ENCODE data around the gene TCF12.

Gene TCF12

DNA sequence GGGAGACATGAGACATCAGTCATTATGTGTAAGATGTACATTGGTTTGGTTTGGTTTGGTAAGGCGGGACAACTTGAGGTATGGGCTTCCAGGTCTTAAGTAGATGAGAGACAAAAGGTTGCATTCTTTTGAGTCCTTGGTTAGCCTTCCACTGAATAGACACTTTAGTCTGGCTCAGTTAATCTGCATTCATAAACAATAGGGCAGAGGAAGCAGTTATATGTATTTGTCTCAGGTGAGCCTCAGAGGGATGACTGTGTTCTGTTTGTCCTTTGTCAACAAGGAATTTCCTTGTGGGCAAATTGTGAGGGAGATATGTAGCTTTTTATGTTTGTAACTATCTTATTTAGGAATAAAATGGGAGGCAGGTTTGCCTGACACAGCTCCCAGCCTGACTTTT is 50.4 kb downstream of the TCF12 start:
- H3K4me3 ChIP-seq (replicated peaks; ENCODE audit: low read depth, low read length) = no peak overlapping the region
- TF ChIP-seq, protein P1, sequence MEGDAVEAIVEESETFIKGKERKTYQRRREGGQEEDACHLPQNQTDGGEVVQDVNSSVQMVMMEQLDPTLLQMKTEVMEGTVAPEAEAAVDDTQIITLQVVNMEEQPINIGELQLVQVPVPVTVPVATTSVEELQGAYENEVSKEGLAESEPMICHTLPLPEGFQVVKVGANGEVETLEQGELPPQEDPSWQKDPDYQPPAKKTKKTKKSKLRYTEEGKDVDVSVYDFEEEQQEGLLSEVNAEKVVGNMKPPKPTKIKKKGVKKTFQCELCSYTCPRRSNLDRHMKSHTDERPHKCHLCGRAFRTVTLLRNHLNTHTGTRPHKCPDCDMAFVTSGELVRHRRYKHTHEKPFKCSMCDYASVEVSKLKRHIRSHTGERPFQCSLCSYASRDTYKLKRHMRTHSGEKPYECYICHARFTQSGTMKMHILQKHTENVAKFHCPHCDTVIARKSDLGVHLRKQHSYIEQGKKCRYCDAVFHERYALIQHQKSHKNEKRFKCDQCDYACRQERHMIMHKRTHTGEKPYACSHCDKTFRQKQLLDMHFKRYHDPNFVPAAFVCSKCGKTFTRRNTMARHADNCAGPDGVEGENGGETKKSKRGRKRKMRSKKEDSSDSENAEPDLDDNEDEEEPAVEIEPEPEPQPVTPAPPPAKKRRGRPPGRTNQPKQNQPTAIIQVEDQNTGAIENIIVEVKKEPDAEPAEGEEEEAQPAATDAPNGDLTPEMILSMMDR (IDR thresholded peaks at IDR 0.05; ENCODE audit: low read depth, low read length, missing control alignments) = no peak
- no peak for DNase-seq (ENCODE audit: extremely low read depth, low read depth)

DNA sequence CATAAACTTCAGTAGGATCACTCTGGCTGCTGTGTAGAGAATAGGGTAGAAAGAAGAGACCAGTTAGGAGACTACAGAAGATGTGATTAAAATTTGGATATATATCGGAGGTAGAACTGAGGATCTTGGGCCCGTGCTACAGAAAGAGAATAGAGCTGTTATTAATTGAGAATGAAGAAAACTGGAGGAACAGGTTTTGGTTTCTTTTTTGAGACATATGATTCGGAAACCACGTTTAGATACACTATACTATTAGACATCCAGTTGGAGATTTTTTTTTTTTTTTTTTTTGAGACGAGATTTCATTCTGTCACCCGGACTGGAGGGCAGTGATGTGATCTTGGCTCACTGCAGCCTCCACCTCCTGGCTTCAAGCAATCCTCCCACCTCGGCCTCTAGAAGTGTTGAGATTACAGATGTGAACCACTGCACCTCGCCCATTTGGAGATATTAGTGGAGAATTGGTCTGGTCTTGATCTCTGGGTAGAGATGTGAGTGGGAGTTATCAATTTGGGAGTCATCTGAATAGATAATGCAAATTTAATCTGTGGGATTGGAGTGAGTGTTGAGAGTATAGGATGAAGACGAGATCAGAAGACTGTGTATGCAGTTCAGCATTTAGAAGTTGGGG is 50.9 kb downstream of the TCF12 start:
- DNase-seq (ENCODE audit: extremely low read depth, low read depth) = no peak
- TF ChIP-seq, protein P1 (IDR thresholded peaks at IDR 0.05; ENCODE audit: low read depth, low read length, missing control alignments) = no peak
- no peak overlapping the region for H3K4me3 ChIP-seq (replicated peaks; ENCODE audit: low read depth, low read length)

DNA sequence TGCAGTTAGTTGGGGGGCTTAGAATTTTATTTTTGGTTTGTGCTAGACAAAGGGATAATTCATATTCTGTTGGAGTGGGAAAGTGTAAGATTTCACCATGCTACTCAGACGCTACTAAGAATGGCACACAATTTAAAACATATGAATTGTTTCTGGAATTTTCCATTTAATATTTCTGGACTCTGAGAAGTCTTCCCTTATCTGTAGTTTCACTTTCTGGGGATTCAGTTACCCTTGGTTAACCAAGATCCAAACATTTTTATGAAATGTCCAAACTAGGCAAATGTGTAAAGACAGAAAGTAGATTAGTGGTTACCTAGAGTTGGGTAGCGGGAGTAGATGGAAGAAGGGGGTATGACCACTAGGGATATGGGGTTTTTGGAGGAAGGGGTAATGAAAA is 53.1 kb downstream of the TCF12 start:
- H3K4me3 ChIP-seq (replicated peaks; ENCODE audit: low read depth, low read length) = no peak overlapping the region
- DNase-seq (ENCODE audit: extremely low read depth, low read depth) = no peak
- TF ChIP-seq, protein P1 (IDR thresholded peaks at IDR 0.05; ENCODE audit: low read depth, low read length, missing control alignments) = no peak

DNA sequence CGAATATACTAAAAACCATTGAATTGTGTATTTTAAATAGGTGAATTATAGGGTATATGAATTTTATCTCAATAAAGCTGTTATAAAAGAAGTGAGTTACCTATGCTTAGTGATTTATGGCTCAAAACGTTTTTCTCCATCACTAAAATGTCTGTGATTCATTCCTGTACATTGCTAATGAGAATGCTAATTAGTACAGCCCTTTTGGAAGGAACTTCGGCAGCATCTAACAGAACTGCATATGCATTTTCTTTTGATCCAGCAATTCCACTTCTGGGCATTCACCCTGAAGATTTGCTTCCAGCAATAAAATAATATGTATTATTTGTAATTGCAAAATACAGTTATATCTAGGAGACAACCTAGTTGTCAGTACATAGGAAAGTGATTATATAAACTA is 53.6 kb downstream of the TCF12 start:
- no peak overlapping the region for H3K4me3 ChIP-seq (replicated peaks; ENCODE audit: low read depth, low read length)
- no peak for DNase-seq (ENCODE audit: extremely low read depth, low read depth)
- TF ChIP-seq, protein P1 (IDR thresholded peaks at IDR 0.05; ENCODE audit: low read depth, low read length, missing control alignments) = no peak

DNA sequence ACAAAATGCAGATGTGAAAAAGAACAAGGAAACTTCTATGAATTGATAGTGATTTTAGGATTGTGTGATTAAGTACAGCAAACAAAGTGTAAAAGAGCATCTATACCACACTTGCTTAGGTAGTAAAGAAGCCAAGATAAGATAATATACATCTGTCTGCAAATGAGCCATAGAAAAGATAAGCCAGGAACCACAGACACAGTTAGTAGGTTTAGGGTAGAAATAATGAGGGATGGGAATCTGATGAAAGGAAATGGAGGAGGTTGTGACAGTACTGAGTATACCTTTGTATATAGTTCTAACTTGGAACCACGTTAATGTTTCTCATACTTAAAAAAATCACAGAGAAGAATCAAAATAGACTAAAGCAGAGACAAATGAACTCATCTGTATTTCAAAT is 54.0 kb downstream of the TCF12 start:
- TF ChIP-seq, protein P1 (IDR thresholded peaks at IDR 0.05; ENCODE audit: low read depth, low read length, missing control alignments) = no peak
- DNase-seq (ENCODE audit: extremely low read depth, low read depth) = no peak

DNA sequence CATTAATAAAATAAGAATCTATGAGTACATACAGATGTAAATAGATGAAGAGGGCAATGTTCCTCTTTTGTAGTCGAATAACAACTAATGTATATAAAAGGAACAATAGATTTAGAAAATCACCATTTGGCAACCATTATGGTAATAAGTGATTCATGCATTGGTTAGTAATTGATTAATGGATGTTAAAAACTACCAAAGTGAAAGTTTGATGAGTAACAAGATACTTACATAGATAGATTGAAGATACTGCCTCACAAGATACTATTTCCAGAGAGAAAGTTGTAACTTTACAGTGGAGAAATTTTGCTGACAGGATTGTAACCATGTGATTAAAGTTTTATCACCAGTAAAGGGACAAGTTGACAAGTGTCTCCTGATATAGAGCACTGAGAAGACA is 55.0 kb downstream of the TCF12 start:
- no peak for DNase-seq (ENCODE audit: extremely low read depth, low read depth)
- TF ChIP-seq, protein P1 (IDR thresholded peaks at IDR 0.05; ENCODE audit: low read depth, low read length, missing control alignments) = no peak
- no peak overlapping the region for H3K4me3 ChIP-seq (replicated peaks; ENCODE audit: low read depth, low read length)

More for the DNA sequence above, 54.0 kb downstream of the TCF12 start:
- no peak overlapping the region for H3K4me3 ChIP-seq (replicated peaks; ENCODE audit: low read depth, low read length)

DNA sequence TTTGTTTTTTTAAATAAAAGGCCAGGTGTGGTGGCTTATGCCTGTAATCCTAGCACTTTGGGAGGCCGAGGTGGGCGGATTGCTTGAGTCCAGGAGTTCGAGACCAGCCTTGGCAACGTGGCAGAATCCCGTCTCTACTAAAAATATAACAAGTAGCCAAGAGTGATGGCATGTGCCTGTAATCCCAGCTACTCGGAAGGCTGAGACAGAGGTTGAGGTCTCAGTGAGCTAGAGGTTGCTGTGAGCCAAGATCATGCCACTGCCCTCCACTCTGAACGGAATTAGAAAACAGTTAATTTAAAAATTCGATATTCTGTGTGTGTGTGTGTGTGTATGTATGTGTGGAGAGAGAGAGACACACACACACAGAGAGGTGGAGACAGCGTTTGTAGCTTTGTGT is 58.8 kb downstream of the TCF12 start:
- no peak for DNase-seq (ENCODE audit: extremely low read depth, low read depth)
- TF ChIP-seq, protein P1 (IDR thresholded peaks at IDR 0.05; ENCODE audit: low read depth, low read length, missing control alignments) = no peak
- H3K4me3 ChIP-seq (replicated peaks; ENCODE audit: low read depth, low read length) = no peak overlapping the region

Measured in HFF-Myc (cell line).